Panc1 (cell line): ENCODE measurements around the gene ZNF490. TPM values are rescaled to one million over a fixed set of nuclear protein-coding genes. Genes with fewer than 3 reads are reported as not detected.

Source experiments
- ATAC-seq: fragments of 200-7000 bp; cut with Tn5 transposase; 2 replicates; pipeline ENCODE4 v1.9.1; 2020; ENCODE audit warnings: mild to moderate bottlenecking, moderate library complexity
- BruUV-seq: library from RNA; stranded (reverse); fragments of 400-500 nt; replicated peaks from 2 replicates; lab custom pipeline; 2021; lab: Mats Ljungman, UMichigan
- CTCF ChIA-PET: fragments of 300-600 bp; sonication (Branson Sonifier 250); formaldehyde crosslinking; loops from one replicate; lab custom pipeline; 2022; ENCODE audit warnings: antibody characterized with exemption; lab: Charles Lee
- POLR2A ChIA-PET: fragments of 300-600 bp; sonication (Branson Sonifier 250); formaldehyde crosslinking; loops from one replicate; lab custom pipeline; 2022; ENCODE audit warnings: antibody characterized with exemption; lab: Charles Lee
- DNase-seq: peaks from one replicate; pipeline ENCODE4 v3.0.0-alpha.2; 2010; ENCODE audit warnings: low read depth, low spot score
- H3K27ac ChIP-seq: 2 replicates; pipeline ENCODE4 v1.5.1; 2011; ENCODE audit warnings: mild to moderate bottlenecking, low read length, inconsistent platforms
- H3K27me3 ChIP-seq: fragments of 200-500 bp; sonication (Bioruptor generic); 2 replicates; pipeline ENCODE4 v1.6.0; 2014; ENCODE audit warnings: low read length, inconsistent platforms; ENCODE audit not compliant: control insufficient read depth, insufficient read depth
- H3K36me3 ChIP-seq: fragments of 200-500 bp; sonication (Bioruptor generic); 2 replicates; pipeline ENCODE4 v1.5.1; 2014; ENCODE audit warnings: inconsistent platforms, mild to moderate bottlenecking, low read length, moderate library complexity; ENCODE audit not compliant: control insufficient read depth, insufficient read depth
- H3K4me1 ChIP-seq: 2 replicates; pipeline ENCODE4 v1.5.1; 2011; ENCODE audit warnings: inconsistent platforms, mild to moderate bottlenecking, low read length, moderate library complexity; ENCODE audit not compliant: control insufficient read depth, insufficient read depth
- H3K4me3 ChIP-seq, 2 experiments: 2 replicates each; pipeline ENCODE4 v1.5.1; 2011 to 2012; ENCODE audit warnings: low read depth in 2 of 2, low read length in 2 of 2, mild to moderate bottlenecking in 2 of 2, inconsistent platforms in 1 of 2, moderate library complexity in 1 of 2
- H3K9me3 ChIP-seq: fragments of 200-500 bp; sonication (Bioruptor generic); 2 replicates; pipeline ENCODE4 v1.5.1; 2014; ENCODE audit warnings: low read depth, mild to moderate bottlenecking, inconsistent platforms, low read length, moderate library complexity; ENCODE audit not compliant: control insufficient read depth, insufficient read depth
- CTCF ChIP-seq: fragments of 450-650 bp; IDR thresholded peaks from 2 replicates; pipeline ENCODE4 v1.5.1; 2017; ENCODE audit warnings: mild to moderate bottlenecking
- POLR2AphosphoS5 ChIP-seq: IDR thresholded peaks from 2 replicates; pipeline ENCODE4 v1.6.1; 2012; ENCODE audit warnings: mild to moderate bottlenecking, low read depth, low read length, moderate library complexity
- REST ChIP-seq, 2 experiments: IDR thresholded peaks; 2 replicates each; pipeline ENCODE4 v1.6.1; 2011 to 2012; ENCODE audit warnings: low read depth in 2 of 2, control low read depth in 1 of 2, low read length in 1 of 2, mild to moderate bottlenecking in 1 of 2, moderate library complexity in 1 of 2; ENCODE audit not compliant: insufficient read depth in 1 of 2
- SIN3A ChIP-seq: IDR thresholded peaks from 2 replicates; pipeline ENCODE4 v1.6.1; 2012; ENCODE audit warnings: low read depth, mild to moderate bottlenecking, low read length, moderate library complexity, borderline replicate concordance; ENCODE audit not compliant: insufficient read depth
- TCF7L2 ChIP-seq: IDR thresholded peaks from 2 replicates; pipeline ENCODE4 v1.6.1; 2011; ENCODE audit warnings: mild to moderate bottlenecking, low read depth, low read length, inconsistent platforms
- in situ Hi-C: cut with HindIII; loops from 2 replicates; pipeline ENCODE4 v1.10.0; 2016; ENCODE audit warnings: low sequenced_read_pairs, low pct_unique_long_range_greater_than_20kb
- intact Hi-C: fragments of 100-400 bp; cut with micrococcal nuclease; formaldehyde crosslinking; loops from one replicate; pipeline ENCODE4 v1.10.0; 2022; ENCODE audit not compliant: unreplicated experiment
- total RNA-seq: library from RNA; stranded (reverse); gene quantifications from one replicate; pipeline ENCODE4 v1.2.1, GENCODE V29; 2021; ENCODE audit not compliant: unreplicated experiment

Gene ZNF490
- total RNA-seq, 1 experiment from 2014 or later, result 7.0 TPM

- CTCF ChIA-PET, result no interaction called here
Measured at GRCh38 chr19:12546903-12547302, 63.7 kb downstream of the ZNF490 start.

GRCh38 chr19:12546068-12546467, 64.5 kb downstream of the ZNF490 start:
- no peak for ATAC-seq
- H3K4me3 ChIP-seq, result no peak overlapping the region
- no peaks in the 10 kb centered on the region for H3K27me3 ChIP-seq
- TF ChIP-seq POLR2AphosphoS5 (no peak), REST (IDR thresholded peaks at IDR 0.05; ENCODE audit: insufficient read depth in 1 of 2, low read depth in 2 of 2, low read length in 1 of 2) (no peak), TCF7L2 (no peak), SIN3A (no peak), CTCF (no peak)
- CTCF ChIA-PET, result no interaction called here
- no TSS peak for BruUV-seq
- POLR2A ChIA-PET, result no interaction called here
- H3K36me3 ChIP-seq, result no peaks in the 10 kb centered on the region
- H3K4me1 ChIP-seq, result no peaks in the 10 kb centered on the region
- intact Hi-C loops (no loop called here), in situ Hi-C loops (no loop called here)
- no peak overlapping the region for H3K27ac ChIP-seq
- no peaks in the 10 kb centered on the region for H3K9me3 ChIP-seq
- no peak for DNase-seq

More at GRCh38 chr19:12546903-12547302, 63.7 kb downstream of the ZNF490 start:
- Histone ChIP-seq H3K36me3 (no peaks in the 10 kb centered on the region), H3K4me1 (no peaks in the 10 kb centered on the region), H3K27me3 (no peaks in the 10 kb centered on the region), H3K4me3 (no peak overlapping the region), H3K9me3 (no peaks in the 10 kb centered on the region), H3K27ac (no peak overlapping the region)
- in situ Hi-C loops, result no loop called here
- DNase-seq (no peak), ATAC-seq (no peak)
- POLR2A ChIA-PET, result no interaction called here
- no TSS peak for BruUV-seq
- TF ChIP-seq CTCF, result no peak
- no peak for TF ChIP-seq TCF7L2
- no peak for TF ChIP-seq REST (IDR thresholded peaks at IDR 0.05; ENCODE audit: insufficient read depth in 1 of 2, low read depth in 2 of 2, low read length in 1 of 2)
- no peak for TF ChIP-seq POLR2AphosphoS5
- no peak for TF ChIP-seq SIN3A
- intact Hi-C loops, result no loop called here
